SU-DHL-6 (cell line): ENCODE results near the gene PPIP5K1.
"Not testable (repeated sequence)": the region's sequence is repeated elsewhere in the genome, so short reads cannot be mapped to it uniquely, and the experiment has no call there.

Source experiments
- EZH2phosphoT487 ChIP-seq: fragments of 200-600 bp; sonication (generic), shearing (Covaris generic); conservative IDR thresholded peaks from 2 replicates; pipeline ENCODE4 v1.6.1; 2018; ENCODE audit warnings: mild to moderate bottlenecking, antibody characterized with exemption, low read length, moderate library complexity, mixed read lengths
- TF ChIP-seq, protein P1 (sequence below): fragments of 200-600 bp; sonication (generic); IDR thresholded peaks from one replicate; pipeline ENCODE4 v1.5.1; 2017; ENCODE audit warnings: antibody characterized with exemption, mild to moderate bottlenecking, low read length, moderate library complexity; ENCODE audit not compliant: insufficient read depth, poor library complexity, severe bottlenecking

DNA sequence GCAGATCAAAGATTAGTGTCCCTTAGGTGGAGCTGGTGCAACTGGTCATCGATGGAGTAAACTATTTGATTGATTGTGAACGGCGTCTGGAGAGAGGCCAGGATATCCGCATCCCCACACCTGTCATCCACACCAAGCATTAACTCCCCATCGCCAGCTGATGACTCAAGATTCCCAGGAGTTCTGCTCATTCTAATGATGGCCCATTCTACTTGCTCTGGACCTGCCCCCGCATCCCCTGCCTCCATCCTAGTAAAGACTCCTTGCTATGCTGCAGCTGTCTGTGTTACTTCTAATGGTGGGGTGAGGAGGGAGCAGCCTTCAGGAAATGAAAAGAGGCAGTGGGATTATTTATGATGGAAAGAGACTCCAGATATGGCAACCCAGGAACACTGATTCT, 9.1 kb upstream of the PPIP5K1 start:
- TF ChIP-seq, protein P1, sequence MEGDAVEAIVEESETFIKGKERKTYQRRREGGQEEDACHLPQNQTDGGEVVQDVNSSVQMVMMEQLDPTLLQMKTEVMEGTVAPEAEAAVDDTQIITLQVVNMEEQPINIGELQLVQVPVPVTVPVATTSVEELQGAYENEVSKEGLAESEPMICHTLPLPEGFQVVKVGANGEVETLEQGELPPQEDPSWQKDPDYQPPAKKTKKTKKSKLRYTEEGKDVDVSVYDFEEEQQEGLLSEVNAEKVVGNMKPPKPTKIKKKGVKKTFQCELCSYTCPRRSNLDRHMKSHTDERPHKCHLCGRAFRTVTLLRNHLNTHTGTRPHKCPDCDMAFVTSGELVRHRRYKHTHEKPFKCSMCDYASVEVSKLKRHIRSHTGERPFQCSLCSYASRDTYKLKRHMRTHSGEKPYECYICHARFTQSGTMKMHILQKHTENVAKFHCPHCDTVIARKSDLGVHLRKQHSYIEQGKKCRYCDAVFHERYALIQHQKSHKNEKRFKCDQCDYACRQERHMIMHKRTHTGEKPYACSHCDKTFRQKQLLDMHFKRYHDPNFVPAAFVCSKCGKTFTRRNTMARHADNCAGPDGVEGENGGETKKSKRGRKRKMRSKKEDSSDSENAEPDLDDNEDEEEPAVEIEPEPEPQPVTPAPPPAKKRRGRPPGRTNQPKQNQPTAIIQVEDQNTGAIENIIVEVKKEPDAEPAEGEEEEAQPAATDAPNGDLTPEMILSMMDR, result not testable (repeated sequence)
- not testable (repeated sequence) for TF ChIP-seq EZH2phosphoT487
